Hematopoietic multipotent progenitor cell treated with erythropoietin and hydrocortisone succinate and interleukin-3 and kit ligand, for 4 days (in vitro differentiated cells): ENCODE results near the gene SCD.
"Not testable (repeated sequence)": the region's sequence is repeated elsewhere in the genome, so short reads cannot be mapped to it uniquely, and the experiment has no call there.

Experiments
- DNase-seq: peaks from one replicate; pipeline ENCODE4 v3.0.0-alpha.2; 2015

The SCD gene

DNA sequence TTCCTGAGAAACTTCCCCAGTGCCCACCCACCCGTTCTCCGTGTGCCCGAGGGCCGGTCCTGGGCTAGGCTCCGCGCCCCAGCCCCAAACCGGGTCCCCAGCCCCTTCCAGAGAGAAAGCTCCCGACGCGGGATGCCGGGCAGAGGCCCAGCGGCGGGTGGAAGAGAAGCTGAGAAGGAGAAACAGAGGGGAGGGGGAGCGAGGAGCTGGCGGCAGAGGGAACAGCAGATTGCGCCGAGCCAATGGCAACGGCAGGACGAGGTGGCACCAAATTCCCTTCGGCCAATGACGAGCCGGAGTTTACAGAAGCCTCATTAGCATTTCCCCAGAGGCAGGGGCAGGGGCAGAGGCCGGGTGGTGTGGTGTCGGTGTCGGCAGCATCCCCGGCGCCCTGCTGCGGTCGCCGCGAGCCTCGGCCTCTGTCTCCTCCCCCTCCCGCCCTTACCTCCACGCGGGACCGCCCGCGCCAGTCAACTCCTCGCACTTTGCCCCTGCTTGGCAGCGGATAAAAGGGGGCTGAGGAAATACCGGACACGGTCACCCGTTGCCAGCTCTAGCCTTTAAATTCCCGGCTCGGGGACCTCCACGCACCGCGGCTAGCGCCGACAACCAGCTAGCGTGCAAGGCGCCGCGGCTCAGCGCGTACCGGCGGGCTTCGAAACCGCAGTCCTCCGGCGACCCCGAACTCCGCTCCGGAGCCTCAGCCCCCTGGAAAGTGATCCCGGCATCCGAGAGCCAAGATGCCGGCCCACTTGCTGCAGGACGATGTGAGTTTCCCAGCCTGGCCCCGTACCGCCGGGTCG lies at the start of gene SCD:
Gene SCD (plus strand): TSS at position 469 of the 803 bp plus-strand sequence. CDS start 272 bp downstream, at position 741.
- peak; percentile 99 for DNase-seq

- no peak for DNase-seq
Measured at GRCh38 chr10:100297242-100297641, 49.8 kb upstream of the SCD start.

- not testable (repeated sequence) for DNase-seq
Measured at GRCh38 chr10:100301123-100301522, 45.9 kb upstream of the SCD start.

DNA sequence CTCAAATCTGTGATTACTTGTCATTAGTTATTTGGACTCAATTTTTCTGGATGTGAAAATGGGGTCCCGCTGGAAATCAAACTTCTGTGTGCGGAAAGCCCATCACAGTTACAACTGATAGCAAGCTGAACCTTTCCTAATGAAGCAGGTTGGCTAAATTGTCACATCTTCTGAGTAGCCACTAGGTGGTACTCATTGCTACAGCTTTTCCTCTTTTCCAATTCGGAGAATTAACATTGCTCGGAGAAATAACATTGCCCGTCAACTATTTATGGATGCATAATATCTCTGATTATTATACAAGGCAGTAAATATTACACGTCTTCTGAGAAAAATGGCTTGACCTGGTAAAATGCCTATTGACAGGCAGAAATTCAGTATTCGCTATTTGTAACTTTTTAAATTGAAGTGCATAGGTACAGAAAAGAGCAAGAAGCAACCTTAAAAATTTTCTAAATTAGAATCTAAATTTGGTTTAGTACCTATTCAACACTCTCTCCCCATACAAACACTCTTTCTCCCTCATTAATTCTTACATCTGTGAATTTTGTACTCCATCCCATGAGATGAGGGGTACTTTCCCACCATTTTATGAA lies 43.2 kb upstream of the SCD start:
- peak; percentile 65 for DNase-seq

DNA sequence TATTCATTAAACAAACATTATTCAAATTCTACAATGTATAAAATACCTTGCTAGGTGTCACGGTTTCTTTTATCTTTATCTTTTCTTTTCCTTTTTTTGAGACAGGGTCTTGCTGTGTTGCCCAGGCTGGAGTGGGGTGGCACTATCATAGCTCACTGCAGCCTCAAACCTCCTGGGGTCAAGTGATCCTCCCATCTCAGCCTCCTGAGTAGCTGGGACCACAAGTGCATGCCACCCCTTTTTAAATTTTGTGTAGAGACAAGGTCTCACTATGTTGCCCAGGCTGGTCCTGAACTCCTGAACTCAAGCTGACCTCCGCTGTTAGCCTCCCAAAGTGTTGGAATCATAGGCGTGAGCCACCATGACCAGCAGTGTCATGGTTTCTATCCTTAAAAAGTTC lies 42.6 kb upstream of the SCD start:
- no peak for DNase-seq

GRCh38 chr10:100306861-100307260 lies 40.2 kb upstream of the SCD start:
- DNase-seq = no peak

DNA sequence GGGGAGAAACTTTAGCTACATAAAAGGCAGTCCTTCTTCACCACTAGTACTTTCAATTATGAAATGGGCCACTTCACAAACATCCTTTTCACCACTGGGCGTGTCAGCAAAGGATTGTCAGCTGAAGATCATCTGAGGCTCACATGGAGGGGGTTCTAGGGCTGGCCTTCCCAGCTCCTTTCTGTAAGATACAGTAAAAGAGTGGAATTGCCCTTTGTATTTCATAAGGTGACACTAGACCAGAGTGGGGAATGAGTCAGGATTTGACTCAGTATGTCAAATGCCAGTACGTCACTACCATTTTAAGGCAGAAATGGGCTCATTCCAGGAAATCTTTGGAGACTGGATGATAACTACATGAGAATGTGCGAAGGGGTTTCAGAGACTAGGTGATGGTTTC lies 39.3 kb upstream of the SCD start:
- no peak for DNase-seq

DNA sequence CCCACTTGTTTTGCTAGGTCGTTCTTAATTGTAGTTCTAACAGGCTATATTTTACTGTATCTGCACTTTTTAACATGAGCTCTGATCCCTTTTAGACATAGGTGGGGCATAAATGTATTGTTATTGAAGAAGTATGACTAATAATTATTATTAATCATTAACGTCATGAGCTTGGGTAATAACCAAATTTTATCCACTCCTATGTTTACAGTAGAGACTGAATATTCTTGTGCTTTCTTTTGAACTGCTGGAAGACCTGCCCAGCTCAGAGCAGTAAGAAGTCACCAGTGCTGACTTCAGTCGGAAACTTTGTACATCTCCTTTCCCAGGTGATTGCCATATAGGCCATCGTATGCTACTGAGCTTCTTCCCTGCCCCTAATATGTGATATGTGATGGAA lies 35.7 kb upstream of the SCD start:
- DNase-seq = no peak

DNA sequence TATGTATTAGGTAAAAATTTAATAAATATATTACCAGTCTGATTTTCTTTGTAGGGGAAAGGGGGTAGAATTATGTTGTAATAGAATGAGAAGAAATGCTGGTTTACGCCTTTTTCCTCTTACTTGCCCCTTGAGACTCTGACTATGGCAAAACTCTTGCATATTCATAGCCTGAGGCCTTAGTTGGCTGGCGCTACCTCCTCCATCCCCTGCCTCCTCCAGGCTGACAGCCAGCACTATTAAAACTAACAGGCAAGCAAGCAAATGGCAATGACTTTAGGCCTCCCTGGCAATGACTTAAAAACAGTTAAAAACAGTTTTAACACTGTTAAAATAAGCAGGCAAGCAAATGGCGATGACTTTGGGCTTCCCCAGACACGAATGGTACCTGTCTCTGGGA lies 31.4 kb upstream of the SCD start:
- no peak for DNase-seq

DNA sequence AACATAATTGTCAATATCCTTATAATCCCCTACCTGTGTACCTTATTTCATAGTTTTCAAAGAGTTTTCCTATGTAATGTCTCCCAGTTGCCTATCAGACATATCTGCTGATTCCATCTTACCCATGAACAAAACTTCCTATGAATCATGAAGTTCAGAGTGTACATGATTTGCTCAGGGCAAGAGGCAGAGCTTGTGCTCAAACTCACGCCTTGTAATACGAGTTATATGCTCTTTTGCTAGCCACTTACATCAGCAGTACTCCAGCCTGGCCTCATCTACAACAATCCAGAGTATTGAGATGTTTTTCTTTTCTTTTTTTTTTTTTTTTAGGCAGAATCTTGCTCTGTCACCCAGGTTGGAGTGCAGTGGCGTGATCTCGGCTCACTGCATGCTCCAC lies 28.8 kb upstream of the SCD start:
- no peak for DNase-seq

GRCh38 chr10:100319707-100320402 lies 27.2 kb upstream of the SCD start:
- no peak for DNase-seq

GRCh38 chr10:100325158-100325557 lies 21.9 kb upstream of the SCD start:
- DNase-seq = peak; percentile 24

DNA sequence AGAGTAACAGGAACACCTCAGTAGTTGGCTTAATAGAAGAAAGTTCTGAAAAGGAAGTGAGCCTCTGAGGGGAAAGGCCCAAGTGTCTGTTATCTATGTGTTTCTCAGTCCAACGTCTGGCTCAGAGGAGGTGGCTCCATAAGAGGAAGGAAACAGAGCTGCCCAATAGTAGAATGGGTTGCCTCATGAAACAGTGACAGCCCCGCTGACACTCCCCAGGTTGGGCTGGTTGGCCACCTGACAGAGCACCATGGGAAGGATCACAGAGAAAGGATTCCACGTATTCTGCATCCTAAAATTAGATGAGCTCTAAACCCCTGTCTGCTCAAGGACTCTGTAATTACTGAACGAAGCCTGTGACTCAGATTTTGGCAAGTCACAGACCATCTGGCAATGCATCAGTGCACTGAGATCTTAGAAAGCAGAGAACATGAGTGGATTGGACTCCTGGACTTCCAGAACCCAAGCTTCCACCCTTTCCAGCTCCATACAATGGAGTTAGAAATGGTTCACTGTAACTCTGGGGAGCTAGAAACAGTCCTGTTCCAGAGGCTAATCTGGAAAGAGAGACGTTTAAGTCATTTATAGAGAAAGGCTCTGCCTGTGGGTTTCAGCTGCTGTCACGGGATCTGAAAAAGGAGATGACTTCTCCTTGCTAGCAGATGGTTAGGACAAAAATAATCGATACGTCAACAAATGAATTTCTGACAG lies 19.9 kb upstream of the SCD start:
- peak; percentile 89 for DNase-seq

GRCh38 chr10:100327718-100328009 lies 19.4 kb upstream of the SCD start:
- DNase-seq = no peak

DNA sequence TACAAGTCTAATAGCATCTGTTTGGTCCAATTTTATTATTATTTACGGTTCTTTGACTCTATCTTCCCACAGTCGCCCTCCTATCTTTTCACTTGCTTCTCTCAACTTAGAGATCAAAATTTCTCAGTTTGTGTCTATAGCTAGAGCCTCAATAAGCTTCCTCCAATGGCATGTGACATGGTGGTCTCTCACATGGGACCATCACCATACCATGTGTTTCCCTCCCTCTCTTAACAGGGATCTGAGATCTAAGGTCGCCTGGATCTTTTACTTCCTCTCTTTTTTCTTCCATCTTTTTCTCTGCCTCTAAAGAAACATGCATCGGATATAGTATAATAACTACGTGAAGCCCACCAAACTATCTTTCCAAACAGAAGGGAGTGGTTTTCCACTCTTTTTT lies 18.8 kb upstream of the SCD start:
- DNase-seq = no peak

GRCh38 chr10:100330079-100330478 lies 17.0 kb upstream of the SCD start, which contains the start of gene PKD2L1:
Gene PKD2L1, minus strand, starts transcription at chr10:100330228. Its CDS starts 125 bp downstream, at chr10:100330103.
- no peak for DNase-seq

DNA sequence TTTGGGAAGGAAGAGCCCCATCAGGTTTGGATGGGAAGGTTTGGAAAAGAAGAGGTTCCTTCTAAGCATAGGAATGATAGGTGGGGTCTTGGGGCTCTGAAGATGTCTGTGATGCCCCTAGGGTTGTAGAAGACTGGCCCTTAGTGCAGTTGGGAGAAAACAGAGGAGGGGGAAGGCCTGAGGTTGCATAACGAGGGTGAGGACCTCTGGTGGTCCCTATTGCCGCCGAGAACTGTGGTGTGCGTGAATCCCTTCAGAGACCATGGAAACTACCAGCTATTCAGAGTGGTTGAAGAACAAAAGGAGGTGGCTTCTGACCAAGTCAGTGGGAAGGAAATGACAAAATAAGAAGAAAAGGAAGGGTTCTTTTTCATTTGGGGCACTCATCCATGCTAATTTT lies 13.9 kb upstream of the SCD start:
- no peak for DNase-seq

GRCh38 chr10:100333661-100334440 lies 13.2 kb upstream of the SCD start:
- no peak for DNase-seq

GRCh38 chr10:100334762-100335161 lies 12.3 kb upstream of the SCD start:
- DNase-seq = no peak

- DNase-seq = peak; percentile 87
Measured at GRCh38 chr10:100338434-100339036, 8.5 kb upstream of the SCD start.

DNA sequence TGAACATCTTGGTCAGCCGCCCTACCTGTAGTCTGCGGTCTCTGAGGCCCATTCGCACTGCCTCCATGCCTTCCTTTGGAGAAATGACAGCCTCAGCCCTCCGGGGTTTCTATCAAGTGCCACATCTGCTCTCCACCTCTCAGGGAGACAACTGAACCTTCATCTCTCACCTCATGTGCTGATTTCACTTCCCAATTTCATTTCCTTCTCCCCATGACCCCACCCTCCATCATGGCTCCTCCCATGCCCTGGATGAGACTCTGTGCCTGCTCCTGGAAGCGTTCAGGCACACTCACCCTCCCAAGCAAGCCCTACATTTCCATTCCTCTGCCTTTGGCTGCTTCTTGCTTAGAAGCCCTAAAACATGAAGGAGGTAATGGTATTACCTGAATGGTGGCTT lies 7.8 kb upstream of the SCD start:
- DNase-seq = no peak
